Breast epithelium (tissue), 4 donors: ENCODE measurements around the gene SPRED2. TPM values are rescaled to one million over a fixed set of nuclear protein-coding genes. Genes with fewer than 3 reads are reported as not detected.

Experiments used
- DNase-seq, 2 donors: peaks; one replicate each; pipeline ENCODE4 v3.0.0-alpha.2; 2019; ENCODE audit warnings: low spot score in 2 of 2
- H3K27ac ChIP-seq, 2 donors: fragments of 200-600 bp; sonication (generic) in 1 of 2; one replicate each; pipeline ENCODE4 v1.5.1; 2016 to 2019; ENCODE audit warnings: mild to moderate bottlenecking in 1 of 2
- H3K27me3 ChIP-seq, 2 donors: fragments of 200-600 bp; sonication (generic) in 1 of 2; one replicate each; pipeline versions ENCODE4 v1.5.1 to v1.6.0; 2017 to 2019; ENCODE audit warnings: control low read depth in 1 of 2, mild to moderate bottlenecking in 1 of 2
- H3K36me3 ChIP-seq: fragments of 200-600 bp; one replicate; pipeline ENCODE4 v1.5.1; 2019
- H3K4me1 ChIP-seq, 2 donors: fragments of 200-600 bp; sonication (generic); one replicate each; pipeline ENCODE4 v1.5.1; 2016 to 2019; ENCODE audit warnings: control low read depth in 1 of 2
- H3K4me3 ChIP-seq, 3 donors: fragments of 200-600 bp; sonication (generic); 1 replicate in 2 of 3; 2 replicates in 1 of 3; pipeline ENCODE4 v1.5.1; 2016 to 2019; ENCODE audit warnings: mild to moderate bottlenecking in 3 of 3, moderate library complexity in 2 of 3
- H3K9me3 ChIP-seq, 2 donors: fragments of 200-600 bp; sonication (generic) in 1 of 2; one replicate each; pipeline ENCODE4 v1.5.1; 2016 to 2019; ENCODE audit warnings: control low read depth in 1 of 2
- POLR2A ChIP-seq: fragments of 450-650 bp; IDR thresholded peaks from one replicate; pipeline ENCODE4 v1.6.1; 2016; ENCODE audit warnings: antibody characterized with exemption, mild to moderate bottlenecking, moderate library complexity
- POLR2AphosphoS5 ChIP-seq, 3 donors: sonication (generic); formaldehyde crosslinking; IDR thresholded peaks; one replicate each; pipeline ENCODE4 v1.6.1; 2017; ENCODE audit warnings: antibody characterized with exemption in 3 of 3
- intact Hi-C: fragments of 100-400 bp; cut with DNase I; formaldehyde crosslinking; loops from one replicate; pipeline ENCODE4 v1.15.1; 2023; ENCODE audit warnings: low total_unique reads
- total RNA-seq, 3 donors: library from RNA; depleted of rRNA; stranded (reverse); fragments of >200 nt; gene quantifications; one replicate each; pipeline ENCODE4 v1.1.0, GENCODE V29; 2016
- TF ChIP-seq, protein P1 (sequence below), 3 donors: fragments of 450-650 bp; IDR thresholded peaks; one replicate each; pipeline ENCODE4 v1.5.1; 2016 to 2017; ENCODE audit warnings: antibody characterized with exemption in 3 of 3, mild to moderate bottlenecking in 3 of 3, moderate library complexity in 3 of 3

Gene SPRED2
- total RNA-seq, 3 donors from 2014 or later: 14.6 to 25.2 (median 25.2) TPM

DNA sequence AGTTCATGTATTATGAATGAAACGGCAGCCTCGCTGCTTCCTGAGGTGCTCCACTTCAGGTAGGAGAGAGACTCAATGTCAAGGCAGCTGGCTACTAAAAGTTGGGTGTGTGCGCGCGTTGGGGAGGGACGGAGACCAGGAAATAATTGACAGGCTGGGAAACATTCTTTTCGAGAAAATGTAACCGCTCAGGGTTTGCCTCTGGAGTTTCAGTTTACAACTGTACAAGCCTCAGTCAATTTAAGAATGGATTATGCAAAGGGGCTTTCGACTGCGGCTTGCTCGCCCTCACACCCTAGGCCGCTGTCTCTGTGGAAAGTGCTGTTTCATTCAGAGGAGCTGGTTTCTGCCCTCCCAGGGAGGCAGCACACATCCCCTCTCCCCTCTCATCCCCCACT is 4.4 kb upstream of the SPRED2 start:
- no peak for DNase-seq
- intact Hi-C loops: loop anchor here (10.0 kb wide), 1 partner anchor 132 kb away; no protein-coding TSS in a partner anchor
- Histone ChIP-seq H3K4me1 (peaks cover 0 to 3% of the 10 kb centered on the region in 2 donors), H3K9me3 (no peaks in the 10 kb centered on the region), H3K27me3 (no peaks in the 10 kb centered on the region), H3K4me3 (peak overlapping the region; percentile 66 to 91 (median 84)), H3K27ac (peak overlapping the region; percentile 97 to 99), H3K36me3 (no peaks in the 10 kb centered on the region)
- TF ChIP-seq POLR2AphosphoS5 (IDR thresholded peaks at IDR 0.05): no peak
- TF ChIP-seq, protein P1, sequence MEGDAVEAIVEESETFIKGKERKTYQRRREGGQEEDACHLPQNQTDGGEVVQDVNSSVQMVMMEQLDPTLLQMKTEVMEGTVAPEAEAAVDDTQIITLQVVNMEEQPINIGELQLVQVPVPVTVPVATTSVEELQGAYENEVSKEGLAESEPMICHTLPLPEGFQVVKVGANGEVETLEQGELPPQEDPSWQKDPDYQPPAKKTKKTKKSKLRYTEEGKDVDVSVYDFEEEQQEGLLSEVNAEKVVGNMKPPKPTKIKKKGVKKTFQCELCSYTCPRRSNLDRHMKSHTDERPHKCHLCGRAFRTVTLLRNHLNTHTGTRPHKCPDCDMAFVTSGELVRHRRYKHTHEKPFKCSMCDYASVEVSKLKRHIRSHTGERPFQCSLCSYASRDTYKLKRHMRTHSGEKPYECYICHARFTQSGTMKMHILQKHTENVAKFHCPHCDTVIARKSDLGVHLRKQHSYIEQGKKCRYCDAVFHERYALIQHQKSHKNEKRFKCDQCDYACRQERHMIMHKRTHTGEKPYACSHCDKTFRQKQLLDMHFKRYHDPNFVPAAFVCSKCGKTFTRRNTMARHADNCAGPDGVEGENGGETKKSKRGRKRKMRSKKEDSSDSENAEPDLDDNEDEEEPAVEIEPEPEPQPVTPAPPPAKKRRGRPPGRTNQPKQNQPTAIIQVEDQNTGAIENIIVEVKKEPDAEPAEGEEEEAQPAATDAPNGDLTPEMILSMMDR (IDR thresholded peaks at IDR 0.05): no peak
- TF ChIP-seq POLR2A: no peak

DNA sequence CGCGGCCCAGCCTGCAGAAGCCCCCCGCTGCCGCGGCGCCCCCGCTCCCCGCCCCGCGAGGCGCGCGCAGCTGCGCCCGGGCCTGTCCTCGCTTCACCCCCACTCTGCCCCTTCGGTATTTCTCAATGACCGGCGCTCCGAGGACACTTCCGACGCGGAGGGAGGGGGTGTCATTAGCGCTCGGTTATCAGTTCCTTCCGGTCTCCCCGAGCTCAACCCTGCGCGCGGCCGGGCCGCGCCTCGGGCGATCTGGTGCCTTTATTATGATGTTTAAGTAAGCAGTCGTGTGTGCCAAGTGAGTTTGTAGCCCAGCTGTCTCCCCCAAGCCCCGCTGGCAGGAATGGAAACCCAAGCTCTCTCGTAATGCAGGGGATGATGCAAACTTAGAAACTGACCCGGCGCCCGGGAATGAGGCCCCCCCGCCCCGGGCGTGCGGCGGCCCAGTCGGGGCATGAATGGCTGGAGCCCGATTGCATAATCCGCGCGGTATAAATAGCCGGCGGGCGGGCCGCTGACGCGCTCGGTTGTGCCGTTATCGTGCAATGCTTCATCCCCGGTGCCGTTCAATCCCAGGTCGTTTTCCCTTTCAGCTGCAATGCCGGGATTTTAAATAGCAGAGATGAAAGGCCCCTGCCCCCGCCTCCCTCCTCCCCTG is 3.9 kb upstream of the SPRED2 start:
- intact Hi-C loops: loop anchor here (10.0 kb wide), 1 partner anchor 131 kb away; no protein-coding TSS in a partner anchor
- TF ChIP-seq, protein P1 (IDR thresholded peaks at IDR 0.05): no peak
- TF ChIP-seq POLR2AphosphoS5 (IDR thresholded peaks at IDR 0.05): peak; percentile 80 to 97 (median 89)
- TF ChIP-seq POLR2A: peak; percentile 24

DNA sequence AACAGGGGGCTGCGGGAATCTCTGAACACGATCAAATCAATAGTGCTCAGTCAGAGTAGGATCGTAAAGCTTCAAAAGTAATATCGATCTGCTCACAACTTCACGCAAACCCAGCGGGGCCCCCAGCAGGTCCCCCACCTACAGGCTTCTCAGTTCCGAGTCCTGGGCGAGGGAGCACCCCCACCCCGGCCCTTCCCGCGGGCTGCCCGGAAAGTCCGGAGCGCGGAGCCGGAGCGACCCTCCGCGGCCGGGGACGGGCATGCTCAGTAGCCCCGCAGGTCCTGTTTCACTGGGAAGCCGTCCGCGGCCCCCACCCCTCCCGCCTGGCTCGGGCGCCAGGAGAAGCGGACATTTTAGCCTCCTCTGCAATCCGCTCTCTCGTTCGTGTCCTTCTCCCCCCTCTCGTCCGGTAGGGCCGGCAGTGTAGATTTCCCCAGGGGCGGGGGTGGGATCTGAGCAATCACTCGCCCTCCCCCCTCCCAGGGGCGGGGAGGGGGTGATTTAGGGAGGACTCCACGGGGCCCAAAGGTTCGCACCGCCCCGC is 3.3 kb upstream of the SPRED2 start:
- peaks cover 0 to 3% of the 10 kb centered on the region in 2 donors for H3K4me1 ChIP-seq
- peak overlapping the region; percentile 97 to 99 for H3K27ac ChIP-seq
- intact Hi-C loops: loop anchor here (10.0 kb wide), 1 partner anchor 131 kb away; no protein-coding TSS in a partner anchor
- TF ChIP-seq POLR2A (peak; percentile 53), POLR2AphosphoS5 (IDR thresholded peaks at IDR 0.05) (peak in 2 of 3 donors; percentile 15 to 49)
- TF ChIP-seq, protein P1 (IDR thresholded peaks at IDR 0.05): no peak
- peak; percentile 82 to 83 for DNase-seq
- H3K9me3 ChIP-seq: no peaks in the 10 kb centered on the region
- peak overlapping the region; percentile 66 to 91 (median 84) for H3K4me3 ChIP-seq
- no peaks in the 10 kb centered on the region for H3K27me3 ChIP-seq
- H3K36me3 ChIP-seq: no peaks in the 10 kb centered on the region

More for the DNA sequence above, 3.9 kb upstream of the SPRED2 start:
- Histone ChIP-seq H3K36me3 (no peaks in the 10 kb centered on the region), H3K27me3 (no peaks in the 10 kb centered on the region), H3K4me1 (peaks cover 0 to 3% of the 10 kb centered on the region in 2 donors), H3K27ac (peak overlapping the region; percentile 97 to 99), H3K4me3 (peak overlapping the region; percentile 66 to 91 (median 84)), H3K9me3 (no peaks in the 10 kb centered on the region)
- DNase-seq: peak; percentile 82 to 87

DNA sequence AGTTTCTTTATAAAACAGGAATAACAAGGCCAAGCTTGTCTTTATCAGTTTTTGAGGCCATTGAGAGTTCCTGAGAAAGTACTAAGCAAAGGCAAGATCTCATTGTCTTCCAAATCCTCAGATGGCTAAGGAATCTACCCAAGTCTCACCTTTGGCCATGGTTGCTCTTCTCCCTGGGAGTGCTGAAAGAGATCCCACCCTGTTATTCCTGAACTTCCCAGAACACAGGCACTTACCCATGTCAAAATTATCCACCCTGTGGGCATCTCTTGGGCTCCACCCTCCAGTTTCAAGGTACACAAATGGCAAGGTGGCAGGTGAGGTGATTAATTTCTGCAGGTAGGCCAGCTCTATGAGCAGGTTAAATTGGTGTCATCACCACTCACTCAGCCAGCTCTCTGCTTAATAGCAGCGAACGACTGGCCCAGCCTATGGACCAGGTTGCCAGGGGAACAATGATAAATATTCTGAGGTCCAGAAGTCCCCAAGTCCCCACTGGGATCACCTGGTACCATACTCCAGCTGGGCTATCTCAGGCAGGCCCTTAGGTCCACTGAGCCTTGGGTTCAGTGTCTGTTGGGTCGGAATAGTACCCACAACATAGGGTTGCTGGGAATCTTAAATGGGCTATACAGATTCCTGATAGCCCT is 2.3 kb upstream of the SPRED2 start:
- Histone ChIP-seq H3K27ac (peak overlapping the region; percentile 97 to 99), H3K4me1 (peaks cover 0 to 3% of the 10 kb centered on the region in 2 donors), H3K27me3 (no peaks in the 10 kb centered on the region), H3K4me3 (peak overlapping the region in 1 of 3 donors; percentile 91), H3K9me3 (no peaks in the 10 kb centered on the region), H3K36me3 (no peaks in the 10 kb centered on the region)
- no peak for TF ChIP-seq POLR2A
- no peak for TF ChIP-seq POLR2AphosphoS5 (IDR thresholded peaks at IDR 0.05)
- TF ChIP-seq, protein P1 (IDR thresholded peaks at IDR 0.05): no peak
- no peak for DNase-seq
- intact Hi-C loops: loop anchor here (10.0 kb wide), 1 partner anchor 130 kb away; no protein-coding TSS in a partner anchor
